Measurements from ENCODE around the gene KAZN.

KAZN gene

GRCh38 chr1:14590411-14591180, 7.9 kb upstream of the KAZN start:
- no peak for DNase-seq (ENCODE audit: low spot score)

GRCh38 chr1:14591600-14591999, 6.9 kb upstream of the KAZN start:
- DNase-seq (ENCODE audit: low spot score) = no peak

- no peak for DNase-seq (ENCODE audit: low spot score)
Measured at GRCh38 chr1:14592004-14592631, 6.4 kb upstream of the KAZN start.

- DNase-seq (ENCODE audit: low spot score) = no peak
Measured at GRCh38 chr1:14593302-14593701, 5.2 kb upstream of the KAZN start.

- no peak for DNase-seq (ENCODE audit: low spot score)
Measured at GRCh38 chr1:14594045-14594444, 4.4 kb upstream of the KAZN start.

- DNase-seq (ENCODE audit: low spot score) = no peak
Measured at GRCh38 chr1:14596591-14596990, 1.9 kb upstream of the KAZN start.

- DNase-seq (ENCODE audit: low spot score) = no peak
Measured at GRCh38 chr1:14597343-14598006, 1.0 kb upstream of the KAZN start.

- DNase-seq (ENCODE audit: low spot score) = peak; percentile 15
Measured at GRCh38 chr1:14598007-14598497, 433 bp upstream of the KAZN start.

GRCh38 chr1:14599183-14599791, 802 bp downstream of the KAZN start:
- peak; percentile 34 for DNase-seq (ENCODE audit: low spot score)

GRCh38 chr1:14599800-14600199, 1.3 kb downstream of the KAZN start:
- no peak for DNase-seq (ENCODE audit: low spot score)

GRCh38 chr1:14600405-14601112, 2.1 kb downstream of the KAZN start:
- no peak for DNase-seq (ENCODE audit: low spot score)

- peak; percentile 47 for DNase-seq (ENCODE audit: low spot score)
Measured at GRCh38 chr1:14602136-14602535, 3.7 kb downstream of the KAZN start.

GRCh38 chr1:14603645-14604044, 5.2 kb downstream of the KAZN start:
- no peak for DNase-seq (ENCODE audit: low spot score)

GRCh38 chr1:14604414-14604813, 5.9 kb downstream of the KAZN start:
- no peak for DNase-seq (ENCODE audit: low spot score)

GRCh38 chr1:14605945-14606344, 7.5 kb downstream of the KAZN start:
- DNase-seq (ENCODE audit: low spot score) = no peak

- DNase-seq (ENCODE audit: low spot score) = peak; percentile 28
Measured at GRCh38 chr1:14606632-14607031, 8.1 kb downstream of the KAZN start.

- DNase-seq (ENCODE audit: low spot score) = peak; percentile 36
Measured at GRCh38 chr1:14607295-14607694, 8.8 kb downstream of the KAZN start.

GRCh38 chr1:14608308-14608707, 9.8 kb downstream of the KAZN start:
- DNase-seq (ENCODE audit: low spot score) = no peak

- DNase-seq (ENCODE audit: low spot score) = no peak
Measured at GRCh38 chr1:14610761-14611160, 12.3 kb downstream of the KAZN start.

- no peak for DNase-seq (ENCODE audit: low spot score)
Measured at GRCh38 chr1:14611792-14612191, 13.3 kb downstream of the KAZN start.

GRCh38 chr1:14612256-14612655, 13.8 kb downstream of the KAZN start:
- DNase-seq (ENCODE audit: low spot score) = no peak

GRCh38 chr1:14613926-14614325, 15.4 kb downstream of the KAZN start:
- DNase-seq (ENCODE audit: low spot score) = no peak
